SU-DHL-6 (cell line): ENCODE measurements around the gene RNF32.

Experiments used
- H2AFZ ChIP-seq: fragments of 200-600 bp; sonication (generic); 2 replicates; pipeline ENCODE4 v1.6.1; 2014; ENCODE audit warnings: low read depth, mild to moderate bottlenecking, moderate library complexity, mixed read lengths, antibody characterized with exemption, low read length; ENCODE audit not compliant: severe bottlenecking
- H3F3A ChIP-seq: fragments of 200-600 bp; shearing (Covaris generic); 2 replicates; pipeline ENCODE4 v1.6.0; 2016; ENCODE audit warnings: antibody characterized with exemption, mild to moderate bottlenecking; ENCODE audit not compliant: insufficient read depth
- H3K27ac ChIP-seq: fragments of 200-600 bp; sonication (generic); 2 replicates; pipeline ENCODE4 v1.5.1; 2016; ENCODE audit warnings: low read depth, mild to moderate bottlenecking, low read length, moderate library complexity, mixed read lengths
- H3K27me3 ChIP-seq: fragments of 200-600 bp; sonication (generic), shearing (Covaris generic); 2 replicates; pipeline ENCODE4 v1.6.0; 2014; ENCODE audit warnings: mild to moderate bottlenecking, low read length
- H3K36me3 ChIP-seq: fragments of 200-600 bp; sonication (generic); 2 replicates; pipeline ENCODE4 v1.6.1; 2014; ENCODE audit warnings: mild to moderate bottlenecking, low read length, mixed read lengths
- H3K4me2 ChIP-seq: fragments of 300-600, 200-600 bp; shearing (Covaris generic), sonication (generic); 2 replicates; pipeline ENCODE4 v1.6.0; 2014; ENCODE audit warnings: low read length, low read depth, mild to moderate bottlenecking; ENCODE audit not compliant: poor library complexity, severe bottlenecking
- H3K4me3 ChIP-seq: fragments of 200-600 bp; sonication (generic); 2 replicates; pipeline ENCODE4 v1.5.1; 2014; ENCODE audit warnings: antibody characterized with exemption, low read length, mild to moderate bottlenecking, mixed read lengths; ENCODE audit not compliant: insufficient read depth, poor library complexity, severe bottlenecking
- H3K79me2 ChIP-seq: fragments of 200-600 bp; sonication (generic); 2 replicates; pipeline ENCODE4 v1.6.1; 2014; ENCODE audit warnings: mild to moderate bottlenecking, low read length, moderate library complexity; ENCODE audit not compliant: insufficient read depth
- H3K9ac ChIP-seq: fragments of 200-600 bp; sonication (generic); 2 replicates; pipeline ENCODE4 v1.7.0; 2014; ENCODE audit warnings: mild to moderate bottlenecking, low read length
- H3K9me2 ChIP-seq: fragments of 200-600 bp; sonication (generic); replicated peaks from 2 replicates; pipeline ENCODE4 v1.6.1; 2014; ENCODE audit warnings: low read length; ENCODE audit not compliant: insufficient read depth
- H3K9me3 ChIP-seq: fragments of 200-600 bp; sonication (generic); 2 replicates; pipeline ENCODE4 v1.6.1; 2014; ENCODE audit warnings: low read length, mixed read lengths; ENCODE audit not compliant: insufficient read depth
- H4K20me1 ChIP-seq: fragments of 200-600 bp; sonication (generic); 2 replicates; pipeline ENCODE4 v1.6.1; 2014; ENCODE audit warnings: low read depth, mild to moderate bottlenecking, antibody characterized with exemption, low read length, moderate library complexity, mixed read lengths
- EZH2phosphoT487 ChIP-seq: fragments of 200-600 bp; sonication (generic), shearing (Covaris generic); conservative IDR thresholded peaks from 2 replicates; pipeline ENCODE4 v1.6.1; 2018; ENCODE audit warnings: mild to moderate bottlenecking, antibody characterized with exemption, low read length, moderate library complexity, mixed read lengths
- TF ChIP-seq, protein P1 (sequence below): fragments of 200-600 bp; sonication (generic); IDR thresholded peaks from one replicate; pipeline ENCODE4 v1.5.1; 2017; ENCODE audit warnings: antibody characterized with exemption, mild to moderate bottlenecking, low read length, moderate library complexity; ENCODE audit not compliant: insufficient read depth, poor library complexity, severe bottlenecking

RNF32 gene

DNA sequence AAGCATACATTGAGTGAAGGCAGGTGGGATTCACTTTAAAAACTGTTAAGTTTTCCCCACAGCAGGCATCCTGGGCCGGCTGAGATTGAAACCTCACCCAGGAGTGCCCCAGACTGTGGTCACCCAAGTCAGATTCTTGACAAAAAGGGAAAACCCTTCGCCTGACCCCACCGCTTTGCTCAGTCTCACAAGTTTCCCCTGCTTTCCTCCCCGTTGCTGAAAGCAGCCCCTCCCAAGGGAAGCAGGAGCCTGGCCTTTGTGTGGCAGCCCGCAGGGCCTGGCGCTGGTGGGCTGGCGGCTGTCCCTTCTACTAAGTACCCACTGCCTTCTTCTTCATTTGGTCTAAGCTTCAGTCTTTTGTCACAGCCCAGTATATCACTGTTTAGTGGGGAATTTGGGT lies 16.0 kb downstream of the RNF32 start:
- Histone ChIP-seq H3K9me2 (no peaks in the 10 kb centered on the region), H3K27ac (no peak overlapping the region), H3K4me3 (no peak overlapping the region), H2AFZ (no peak overlapping the region), H3K79me2 (no peaks in the 10 kb centered on the region), H3K9me3 (no peaks in the 10 kb centered on the region), H3K9ac (no peak overlapping the region), H4K20me1 (no peaks in the 10 kb centered on the region), H3K27me3 (no peaks in the 10 kb centered on the region), H3F3A (no peaks in the 10 kb centered on the region), H3K36me3 (no peaks in the 10 kb centered on the region), H3K4me2 (no peak overlapping the region)
- TF ChIP-seq, protein P1, sequence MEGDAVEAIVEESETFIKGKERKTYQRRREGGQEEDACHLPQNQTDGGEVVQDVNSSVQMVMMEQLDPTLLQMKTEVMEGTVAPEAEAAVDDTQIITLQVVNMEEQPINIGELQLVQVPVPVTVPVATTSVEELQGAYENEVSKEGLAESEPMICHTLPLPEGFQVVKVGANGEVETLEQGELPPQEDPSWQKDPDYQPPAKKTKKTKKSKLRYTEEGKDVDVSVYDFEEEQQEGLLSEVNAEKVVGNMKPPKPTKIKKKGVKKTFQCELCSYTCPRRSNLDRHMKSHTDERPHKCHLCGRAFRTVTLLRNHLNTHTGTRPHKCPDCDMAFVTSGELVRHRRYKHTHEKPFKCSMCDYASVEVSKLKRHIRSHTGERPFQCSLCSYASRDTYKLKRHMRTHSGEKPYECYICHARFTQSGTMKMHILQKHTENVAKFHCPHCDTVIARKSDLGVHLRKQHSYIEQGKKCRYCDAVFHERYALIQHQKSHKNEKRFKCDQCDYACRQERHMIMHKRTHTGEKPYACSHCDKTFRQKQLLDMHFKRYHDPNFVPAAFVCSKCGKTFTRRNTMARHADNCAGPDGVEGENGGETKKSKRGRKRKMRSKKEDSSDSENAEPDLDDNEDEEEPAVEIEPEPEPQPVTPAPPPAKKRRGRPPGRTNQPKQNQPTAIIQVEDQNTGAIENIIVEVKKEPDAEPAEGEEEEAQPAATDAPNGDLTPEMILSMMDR: no peak
- no peak for TF ChIP-seq EZH2phosphoT487

DNA sequence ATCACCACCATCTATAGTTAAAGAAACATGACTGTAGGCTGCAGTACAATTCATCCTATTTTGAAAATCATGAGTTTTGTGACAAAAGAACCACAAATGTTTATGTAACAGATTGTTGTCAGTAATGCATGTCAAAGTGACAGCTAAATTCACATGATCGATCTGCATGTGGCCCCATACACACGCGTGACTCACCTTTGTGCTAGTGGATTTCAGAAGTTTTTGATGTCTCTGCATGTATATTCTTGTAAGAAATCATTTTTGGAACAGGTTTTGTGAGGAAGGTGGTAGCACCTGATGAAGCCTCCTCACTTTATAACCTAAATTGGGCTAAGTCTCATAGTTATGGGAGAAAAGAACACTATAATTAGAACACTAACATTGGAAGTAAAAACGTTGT lies 17.1 kb downstream of the RNF32 start:
- Histone ChIP-seq H3K27me3 (no peaks in the 10 kb centered on the region), H3K9me2 (no peaks in the 10 kb centered on the region), H3F3A (no peaks in the 10 kb centered on the region), H3K9ac (no peak overlapping the region), H3K4me3 (no peak overlapping the region), H3K9me3 (no peaks in the 10 kb centered on the region), H4K20me1 (no peaks in the 10 kb centered on the region), H3K79me2 (no peaks in the 10 kb centered on the region), H3K27ac (no peak overlapping the region), H3K36me3 (no peaks in the 10 kb centered on the region), H3K4me2 (no peak overlapping the region), H2AFZ (no peak overlapping the region)
- no peak for TF ChIP-seq EZH2phosphoT487
- TF ChIP-seq, protein P1: no peak

DNA sequence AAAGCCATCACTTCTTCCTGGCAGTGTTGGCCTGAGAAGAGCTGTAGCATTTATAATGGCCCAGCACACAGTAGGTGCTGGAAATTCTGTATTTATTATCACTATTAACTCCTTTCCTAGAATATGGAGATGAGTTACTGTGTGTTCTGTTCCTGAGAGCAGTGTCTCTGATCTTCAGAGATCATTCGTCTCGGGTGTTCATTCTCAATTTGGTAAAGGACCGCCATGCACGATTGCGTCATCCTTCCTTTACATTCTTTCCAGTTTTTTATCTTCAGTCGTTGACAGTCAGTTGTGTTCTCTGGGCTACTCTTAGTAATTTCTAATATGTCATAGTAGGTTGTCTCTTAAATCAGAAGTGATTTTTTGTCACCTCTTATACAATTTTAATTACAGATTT lies 18.6 kb downstream of the RNF32 start:
- Histone ChIP-seq H3K9me3 (no peaks in the 10 kb centered on the region), H3K27me3 (no peaks in the 10 kb centered on the region), H4K20me1 (no peaks in the 10 kb centered on the region), H3K9ac (no peak overlapping the region), H3K4me2 (no peak overlapping the region), H3K27ac (no peak overlapping the region), H3K79me2 (no peaks in the 10 kb centered on the region), H2AFZ (no peak overlapping the region), H3K4me3 (no peak overlapping the region), H3K36me3 (no peaks in the 10 kb centered on the region), H3F3A (no peaks in the 10 kb centered on the region), H3K9me2 (no peaks in the 10 kb centered on the region)
- TF ChIP-seq EZH2phosphoT487: no peak
- TF ChIP-seq, protein P1: no peak
